K562 (cell line): ENCODE measurements around the gene CDC42SE2. TPM values are rescaled to one million over a fixed set of nuclear protein-coding genes. Genes with fewer than 3 reads are reported as not detected.

Experiments used
- CBX1 ChIP-seq: sonication (generic); IDR thresholded peaks from 2 replicates; pipeline ENCODE4 v1.6.1; 2016; ENCODE audit warnings: antibody characterized with exemption, low read depth, mild to moderate bottlenecking
- DPF2 ChIP-seq: fragments of 450-650 bp; IDR thresholded peaks from 2 replicates; pipeline ENCODE4 v1.6.1; 2016
- ETV5 ChIP-seq: sonication (generic); formaldehyde crosslinking; IDR thresholded peaks from 2 replicates; pipeline ENCODE4 v1.4.0; 2020; ENCODE audit warnings: low read depth, mild to moderate bottlenecking, missing genetic modification reagents
- EZH2 ChIP-seq: IDR thresholded peaks from 2 replicates; pipeline ENCODE4 v1.6.1; 2012; ENCODE audit warnings: low read depth, mild to moderate bottlenecking, inconsistent platforms, low read length, borderline replicate concordance
- FOXP4 ChIP-seq: sonication (generic); formaldehyde crosslinking; IDR thresholded peaks from 2 replicates; pipeline ENCODE4 v1.8.0; 2022; ENCODE audit warnings: mild to moderate bottlenecking, missing genetic modification reagents, borderline replicate concordance
- MED1 ChIP-seq: sonication (generic); formaldehyde crosslinking; IDR thresholded peaks from 2 replicates; pipeline ENCODE4 v1.8.1; 2023; ENCODE audit warnings: missing genetic modification reagents, borderline replicate concordance
- ZBTB40 ChIP-seq, 2 experiments: fragments of 450-650 bp in 1 of 2; sonication (generic) in 1 of 2; formaldehyde crosslinking in 1 of 2; IDR thresholded peaks; 2 replicates each; pipeline versions ENCODE4 v1.7.1 to v1.9.0; 2016 to 2022; ENCODE audit warnings: inconsistent platforms in 1 of 2, mild to moderate bottlenecking in 1 of 2, missing genetic modification reagents in 1 of 2
- ZNF639 ChIP-seq, 2 experiments: fragments of 200-800 bp in 1 of 2; sonication (Bioruptor generic) in 1 of 2; sonication (generic) in 1 of 2; formaldehyde crosslinking in 1 of 2; IDR thresholded peaks in 1 of 2; conservative IDR thresholded peaks in 1 of 2; 2 replicates each; pipeline versions ENCODE4 v1.5.0 to v1.6.1; 2016 to 2020; ENCODE audit warnings: missing compliant biosample characterization in 1 of 2, missing genetic modification characterization in 1 of 2, missing genetic modification reagents in 1 of 2
- polyA plus RNA-seq, 8 experiments: library from polyadenylated mRNA; depleted of rRNA in 4 of 8; stranded (reverse) in 5 of 8; unstranded in 3 of 8; fragments of >200 nt; fragmentation: Nextera tagmentation in 2 of 8; fragmentation: Illumina TruSeq in 1 of 8; extraction: Ambion mirVana in 2 of 8; extraction: Trizol in 1 of 8; gene quantifications; 2 replicates each; pipeline versions ENCODE4 v1.2.1 to v1.2.3, GENCODE V29; 2011 to 2014; ENCODE audit warnings: inconsistent platforms in 1 of 8, missing spikeins in 1 of 8
- total RNA-seq, 7 experiments: library from RNA; depleted of rRNA in 6 of 7; stranded (reverse); fragments of >200 nt in 6 of 7; fragmentation: Illumina TruSeq in 2 of 7; extraction: Trizol in 2 of 7; gene quantifications; 2 replicates each; pipeline versions ENCODE4 v1.2.1 to v1.2.3, GENCODE V29; 2011 to 2021; ENCODE audit warnings: low replicate concordance in 1 of 7

CDC42SE2 gene
- total and polyA plus RNA-seq, 9 of the 15 experiments (the other 6 are each of a cell fraction or from before 2014, with no cell fraction given), result 24.8 to 44.3 (median 32.7) TPM

- no peak for TF ChIP-seq ZBTB40 (IDR thresholded peaks at IDR 0.05)
- no peak for TF ChIP-seq ZBTB40 (CRISPR knock-in tag; IDR thresholded peaks at IDR 0.05)
- TF ChIP-seq MED1, result no peak
- no peak for TF ChIP-seq CBX1
- no peak for TF ChIP-seq DPF2
- no peak for TF ChIP-seq EZH2
- TF ChIP-seq ZNF639 (CRISPR knock-in tag; conservative IDR thresholded peaks at IDR 0.05 in 1 of 2, IDR thresholded peaks at IDR 0.05 in 1 of 2), result no peak
- no peak for TF ChIP-seq ETV5
- no peak for TF ChIP-seq FOXP4 (CRISPR knock-in tag)
- TF ChIP-seq, all 486 proteins: peak for 0
Observed at GRCh38 chr5:131260895-131261294, 3.0 kb upstream of the CDC42SE2 start (continued).
